Fibroblast of lung (primary cell): ENCODE measurements around the gene TSPO. TPM values are rescaled to one million over a fixed set of nuclear protein-coding genes. Genes with fewer than 3 reads are reported as not detected.

Source experiments
- DNase-seq, 2 donors: peaks; one replicate each; pipeline versions ENCODE4 v3.0.0 to v3.0.0-alpha.2; 2010; ENCODE audit warnings: low read depth in 2 of 2
- H2AFZ ChIP-seq: 2 replicates; pipeline ENCODE4 v1.5.1; 2012; ENCODE audit warnings: low read length, control low read depth, inconsistent platforms
- H3K27ac ChIP-seq: 2 replicates; pipeline ENCODE4 v1.5.1; 2011; ENCODE audit warnings: low read length, control low read depth; ENCODE audit not compliant: insufficient read depth
- H3K27me3 ChIP-seq: 2 replicates; pipeline ENCODE4 v1.5.1; 2011; ENCODE audit warnings: mild to moderate bottlenecking, low read length; ENCODE audit not compliant: control insufficient read depth, insufficient read depth
- H3K36me3 ChIP-seq: 2 replicates; pipeline ENCODE4 v1.5.1; 2011; ENCODE audit warnings: low read length; ENCODE audit not compliant: control insufficient read depth, insufficient read depth
- H3K4me1 ChIP-seq: 2 replicates; pipeline ENCODE4 v1.5.1; 2011; ENCODE audit warnings: low read length; ENCODE audit not compliant: control insufficient read depth, insufficient read depth; ENCODE audit errors: extremely low read depth
- H3K4me2 ChIP-seq: 2 replicates; pipeline ENCODE4 v1.5.1; 2011; ENCODE audit warnings: low read length, control low read depth; ENCODE audit not compliant: insufficient read depth; ENCODE audit errors: extremely low read depth
- H3K4me3 ChIP-seq, 4 experiments: fragments of 200-600 bp in 1 of 4; sonication (generic) in 1 of 4; replicated peaks in 1 of 4; 2 replicates each; pipeline ENCODE4 v1.5.1; 2011 to 2016; ENCODE audit warnings: low read length in 4 of 4, low read depth in 3 of 4, mild to moderate bottlenecking in 3 of 4, control low read depth in 2 of 4, inconsistent platforms in 1 of 4, mixed read lengths in 1 of 4; ENCODE audit not compliant: insufficient read depth in 1 of 4; ENCODE audit errors: control extremely low read depth in 1 of 4
- H3K79me2 ChIP-seq: 2 replicates; pipeline ENCODE4 v1.5.1; 2012; ENCODE audit warnings: mild to moderate bottlenecking, low read length, inconsistent platforms; ENCODE audit not compliant: control insufficient read depth, insufficient read depth
- H3K9ac ChIP-seq: 2 replicates; pipeline ENCODE4 v1.5.1; 2011; ENCODE audit warnings: mild to moderate bottlenecking, low read length, control low read depth; ENCODE audit not compliant: insufficient read depth
- H3K9me3 ChIP-seq: 2 replicates; pipeline ENCODE4 v1.5.1; 2012; ENCODE audit warnings: low read depth, low read length; ENCODE audit not compliant: control insufficient read depth, insufficient read depth
- H4K20me1 ChIP-seq: 2 replicates; pipeline ENCODE4 v1.5.1; 2011; ENCODE audit warnings: low read length; ENCODE audit not compliant: control insufficient read depth, insufficient read depth; ENCODE audit errors: extremely low read depth
- EZH2 ChIP-seq: IDR thresholded peaks from 2 replicates; pipeline ENCODE4 v1.5.1; 2012; ENCODE audit warnings: low read length, control low read depth, mild to moderate bottlenecking; ENCODE audit errors: missing control alignments
- polyA plus RNA-seq, 2 donors: library from polyadenylated mRNA; depleted of rRNA in 1 of 2; stranded (reverse) in 1 of 2; unstranded in 1 of 2; fragments of >200 nt; gene quantifications; 2 replicates each; pipeline ENCODE4 v1.2.1, GENCODE V29; 2011 to 2012; ENCODE audit warnings: missing spikeins in 1 of 2
- total RNA-seq: library from RNA; depleted of rRNA; stranded (reverse); fragments of >200 nt; gene quantifications from 2 replicates; pipeline ENCODE4 v1.2.1, GENCODE V29; 2014
- TF ChIP-seq, protein P1 (sequence below), 2 donors: IDR thresholded peaks in 1 of 2; conservative IDR thresholded peaks in 1 of 2; 1 replicate in 1 of 2; 2 replicates in 1 of 2; pipeline ENCODE4 v1.5.1; 2011 to 2012; ENCODE audit warnings: low read length in 2 of 2, control low read depth in 1 of 2, inconsistent platforms in 1 of 2, low read depth in 1 of 2, mild to moderate bottlenecking in 1 of 2

Gene TSPO
- total and polyA plus RNA-seq, 2 donors (not counting 1 experiment from before 2014, with no cell fraction given), result 47.5 to 243 TPM

DNA sequence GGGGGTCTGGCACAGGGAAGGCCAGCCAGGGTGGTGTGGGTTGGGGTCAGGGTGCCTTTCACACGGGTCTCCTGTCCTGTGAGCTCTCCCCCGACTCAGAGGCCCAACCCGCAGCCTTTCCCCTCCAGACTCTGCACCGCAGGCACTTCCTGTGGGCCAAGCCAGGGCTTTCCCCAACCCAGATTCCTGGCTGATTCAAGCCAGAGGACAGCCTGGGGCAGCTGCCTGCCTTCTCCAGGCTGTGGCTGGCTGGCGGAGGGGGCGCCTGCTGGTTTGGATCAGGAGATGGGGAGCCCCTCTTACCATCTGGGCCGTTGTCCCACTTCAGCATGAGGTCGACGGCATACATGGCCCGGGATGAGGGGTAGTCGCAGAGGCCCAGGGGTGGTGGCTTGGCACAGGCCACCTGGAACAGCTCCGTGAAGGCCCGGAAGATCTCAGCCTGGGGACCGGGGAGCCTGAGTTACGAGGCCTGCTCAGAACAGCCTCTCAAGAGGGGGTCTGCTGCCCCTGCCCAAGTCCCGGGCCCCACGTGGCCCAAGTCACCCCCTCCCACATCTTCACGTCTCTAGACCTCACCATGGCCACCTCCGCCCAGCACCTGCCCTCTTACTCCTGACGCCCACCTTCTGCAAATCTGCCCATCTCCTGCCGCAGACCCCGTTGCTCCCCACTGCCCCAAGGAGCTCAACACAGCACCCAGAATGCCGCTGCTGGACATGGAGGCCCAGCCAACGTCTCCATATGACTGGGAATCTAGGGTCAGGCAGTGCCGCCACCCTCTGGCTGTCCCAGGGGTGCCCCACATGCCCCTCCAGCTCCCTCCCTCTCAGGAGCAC is 17.3 kb downstream of the TSPO start:
- Histone ChIP-seq H3K27me3 (no peaks in the 10 kb centered on the region), H2AFZ (no peak overlapping the region), H3K36me3 (peaks cover 12% of the 10 kb centered on the region), H3K4me3 (no peak overlapping the region), H3K4me2 (no peak overlapping the region), H3K9ac (no peak overlapping the region), H4K20me1 (no peaks in the 10 kb centered on the region), H3K27ac (no peak overlapping the region), H3K9me3 (no peaks in the 10 kb centered on the region), H3K4me1 (peaks cover under 1% of the 10 kb centered on the region), H3K79me2 (no peaks in the 10 kb centered on the region)
- DNase-seq, result peak in 1 of 2 donors; percentile 45
- no peak for TF ChIP-seq EZH2
- TF ChIP-seq, protein P1, sequence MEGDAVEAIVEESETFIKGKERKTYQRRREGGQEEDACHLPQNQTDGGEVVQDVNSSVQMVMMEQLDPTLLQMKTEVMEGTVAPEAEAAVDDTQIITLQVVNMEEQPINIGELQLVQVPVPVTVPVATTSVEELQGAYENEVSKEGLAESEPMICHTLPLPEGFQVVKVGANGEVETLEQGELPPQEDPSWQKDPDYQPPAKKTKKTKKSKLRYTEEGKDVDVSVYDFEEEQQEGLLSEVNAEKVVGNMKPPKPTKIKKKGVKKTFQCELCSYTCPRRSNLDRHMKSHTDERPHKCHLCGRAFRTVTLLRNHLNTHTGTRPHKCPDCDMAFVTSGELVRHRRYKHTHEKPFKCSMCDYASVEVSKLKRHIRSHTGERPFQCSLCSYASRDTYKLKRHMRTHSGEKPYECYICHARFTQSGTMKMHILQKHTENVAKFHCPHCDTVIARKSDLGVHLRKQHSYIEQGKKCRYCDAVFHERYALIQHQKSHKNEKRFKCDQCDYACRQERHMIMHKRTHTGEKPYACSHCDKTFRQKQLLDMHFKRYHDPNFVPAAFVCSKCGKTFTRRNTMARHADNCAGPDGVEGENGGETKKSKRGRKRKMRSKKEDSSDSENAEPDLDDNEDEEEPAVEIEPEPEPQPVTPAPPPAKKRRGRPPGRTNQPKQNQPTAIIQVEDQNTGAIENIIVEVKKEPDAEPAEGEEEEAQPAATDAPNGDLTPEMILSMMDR (conservative IDR thresholded peaks at IDR 0.05 in 1 of 2, IDR thresholded peaks at IDR 0.05 in 1 of 2; ENCODE audit: low read depth in 1 of 2, low read length in 2 of 2), result no peak

DNA sequence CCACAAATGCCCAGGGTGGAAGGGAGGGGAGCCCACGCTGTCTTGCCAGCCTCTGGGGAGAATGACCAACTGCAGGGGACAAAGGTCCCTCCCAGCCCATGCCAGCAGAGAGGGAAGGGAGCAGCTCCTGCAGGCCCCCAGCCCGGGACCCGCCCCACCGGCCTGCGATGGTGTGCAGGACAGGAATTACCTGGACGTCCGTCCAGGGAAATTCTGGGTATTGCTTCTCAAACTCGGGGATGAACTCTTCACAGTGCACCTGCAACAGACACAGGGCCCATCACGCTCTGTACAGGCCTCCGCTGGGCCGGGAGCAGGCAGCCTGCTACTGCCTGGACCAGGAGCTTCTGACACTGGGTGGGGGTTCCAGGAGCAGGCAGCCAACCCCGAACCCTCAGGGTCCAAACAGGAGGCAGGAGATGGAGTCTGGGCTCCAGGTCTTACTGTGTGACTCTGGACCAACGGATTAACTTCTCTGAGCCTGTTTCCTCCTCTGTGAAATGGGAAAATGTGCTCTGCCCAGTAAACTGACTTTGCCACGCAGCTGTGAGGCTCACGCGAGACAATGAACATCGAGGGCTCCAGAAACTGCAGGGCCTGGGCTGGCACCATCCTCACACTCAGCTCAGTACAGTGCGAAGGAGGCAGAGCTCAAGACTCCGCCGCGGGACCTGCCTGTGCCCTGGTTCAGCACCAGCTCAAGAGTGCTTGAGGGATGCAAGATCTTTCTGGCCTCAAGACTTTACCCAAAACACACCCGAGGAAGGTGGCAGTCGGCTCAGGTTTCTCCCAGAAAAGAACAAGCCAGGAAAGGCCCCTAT is 18.2 kb downstream of the TSPO start:
- Histone ChIP-seq H3K27ac (no peak overlapping the region), H3K4me1 (no peaks in the 10 kb centered on the region), H3K4me3 (no peak overlapping the region), H3K9me3 (no peaks in the 10 kb centered on the region), H3K9ac (no peak overlapping the region), H3K79me2 (no peaks in the 10 kb centered on the region), H3K36me3 (peaks cover 18% of the 10 kb centered on the region), H4K20me1 (no peaks in the 10 kb centered on the region), H3K27me3 (no peaks in the 10 kb centered on the region), H3K4me2 (no peak overlapping the region), H2AFZ (no peak overlapping the region)
- no peak for DNase-seq
- TF ChIP-seq, protein P1 (conservative IDR thresholded peaks at IDR 0.05 in 1 of 2, IDR thresholded peaks at IDR 0.05 in 1 of 2; ENCODE audit: low read depth in 1 of 2, low read length in 2 of 2), result no peak
- TF ChIP-seq EZH2, result no peak

DNA sequence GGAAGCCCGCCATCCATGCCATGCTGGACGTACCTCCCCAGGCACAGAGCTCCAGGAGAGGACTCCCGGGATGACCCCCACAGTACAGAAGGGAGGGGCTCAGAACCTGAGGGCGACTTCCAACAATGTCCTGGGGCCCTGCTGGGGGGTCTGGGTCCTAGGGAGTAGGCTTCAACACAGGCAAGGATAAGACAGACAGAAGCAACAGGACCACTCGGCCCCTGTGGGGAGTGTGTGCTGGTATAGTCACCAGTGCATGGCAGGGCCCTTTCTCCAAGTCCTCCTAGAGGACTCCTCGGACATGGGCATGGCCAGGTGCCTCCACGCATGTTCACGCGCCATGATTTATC is 18.7 kb downstream of the TSPO start:
- TF ChIP-seq, protein P1 (conservative IDR thresholded peaks at IDR 0.05 in 1 of 2, IDR thresholded peaks at IDR 0.05 in 1 of 2; ENCODE audit: low read depth in 1 of 2, low read length in 2 of 2), result no peak
- TF ChIP-seq EZH2, result no peak
- Histone ChIP-seq H3K4me1 (no peaks in the 10 kb centered on the region), H3K4me2 (no peak overlapping the region), H3K4me3 (no peak overlapping the region), H3K36me3 (peaks cover 20% of the 10 kb centered on the region), H3K9me3 (no peaks in the 10 kb centered on the region), H3K9ac (no peak overlapping the region), H4K20me1 (no peaks in the 10 kb centered on the region), H2AFZ (no peak overlapping the region), H3K27me3 (no peaks in the 10 kb centered on the region), H3K27ac (no peak overlapping the region), H3K79me2 (no peaks in the 10 kb centered on the region)
- DNase-seq, result no peak
